ENCODE results near the gene SHROOM2.

DNA sequence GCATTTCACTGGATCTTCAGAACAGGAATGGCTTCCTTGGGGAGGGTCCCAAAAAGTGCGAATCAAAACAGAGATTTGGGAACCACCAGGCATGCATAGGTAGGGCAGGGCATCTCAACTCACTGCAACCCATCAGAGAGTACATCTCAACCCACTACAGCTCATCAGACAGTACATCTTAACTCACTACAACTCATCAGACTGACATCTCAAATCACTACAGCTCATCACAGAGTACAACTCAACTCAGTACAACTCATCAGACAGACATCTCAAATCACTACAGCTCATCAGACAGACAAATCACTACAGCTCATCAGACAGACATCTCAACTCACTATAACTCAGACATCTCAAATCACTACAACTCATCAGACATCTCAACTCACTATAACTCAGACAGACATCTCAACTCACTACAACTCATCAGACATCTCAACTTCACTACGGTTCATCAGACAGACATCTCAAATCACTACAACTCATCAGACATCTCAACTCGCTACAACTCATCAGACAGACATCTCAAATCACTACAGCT is 133.5 kb downstream of the SHROOM2 start:
- TF ChIP-seq RARB (CRISPR knock-in tag; IDR thresholded peaks at IDR 0.05) (no peak), ZNF565 (CRISPR knock-in tag; conservative IDR thresholded peaks at IDR 0.05; ENCODE audit: low read depth) (no peak), ZC3H10 (CRISPR knock-in tag; IDR thresholded peaks at IDR 0.05) (no peak), ZNF70 (CRISPR knock-in tag; IDR thresholded peaks at IDR 0.05) (no peak), TOX (CRISPR knock-in tag; IDR thresholded peaks at IDR 0.05; ENCODE audit: borderline replicate concordance) (no peak), SNAI2 (CRISPR knock-in tag; IDR thresholded peaks at IDR 0.05) (no peak), GLIS3 (CRISPR knock-in tag; IDR thresholded peaks at IDR 0.05) (no peak), BACH2 (CRISPR knock-in tag; IDR thresholded peaks at IDR 0.05; ENCODE audit: borderline replicate concordance) (no peak), ESRRG (CRISPR knock-in tag; IDR thresholded peaks at IDR 0.05) (no peak)
- TF ChIP-seq, protein P1, sequence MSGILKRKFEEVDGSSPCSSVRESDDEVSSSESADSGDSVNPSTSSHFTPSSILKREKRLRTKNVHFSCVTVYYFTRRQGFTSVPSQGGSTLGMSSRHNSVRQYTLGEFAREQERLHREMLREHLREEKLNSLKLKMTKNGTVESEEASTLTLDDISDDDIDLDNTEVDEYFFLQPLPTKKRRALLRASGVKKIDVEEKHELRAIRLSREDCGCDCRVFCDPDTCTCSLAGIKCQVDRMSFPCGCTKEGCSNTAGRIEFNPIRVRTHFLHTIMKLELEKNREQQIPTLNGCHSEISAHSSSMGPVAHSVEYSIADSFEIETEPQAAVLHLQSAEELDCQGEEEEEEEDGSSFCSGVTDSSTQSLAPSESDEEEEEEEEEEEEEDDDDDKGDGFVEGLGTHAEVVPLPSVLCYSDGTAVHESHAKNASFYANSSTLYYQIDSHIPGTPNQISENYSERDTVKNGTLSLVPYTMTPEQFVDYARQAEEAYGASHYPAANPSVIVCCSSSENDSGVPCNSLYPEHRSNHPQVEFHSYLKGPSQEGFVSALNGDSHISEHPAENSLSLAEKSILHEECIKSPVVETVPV (CRISPR knock-in tag; IDR thresholded peaks at IDR 0.05): no peak
- TF ChIP-seq, protein P2, sequence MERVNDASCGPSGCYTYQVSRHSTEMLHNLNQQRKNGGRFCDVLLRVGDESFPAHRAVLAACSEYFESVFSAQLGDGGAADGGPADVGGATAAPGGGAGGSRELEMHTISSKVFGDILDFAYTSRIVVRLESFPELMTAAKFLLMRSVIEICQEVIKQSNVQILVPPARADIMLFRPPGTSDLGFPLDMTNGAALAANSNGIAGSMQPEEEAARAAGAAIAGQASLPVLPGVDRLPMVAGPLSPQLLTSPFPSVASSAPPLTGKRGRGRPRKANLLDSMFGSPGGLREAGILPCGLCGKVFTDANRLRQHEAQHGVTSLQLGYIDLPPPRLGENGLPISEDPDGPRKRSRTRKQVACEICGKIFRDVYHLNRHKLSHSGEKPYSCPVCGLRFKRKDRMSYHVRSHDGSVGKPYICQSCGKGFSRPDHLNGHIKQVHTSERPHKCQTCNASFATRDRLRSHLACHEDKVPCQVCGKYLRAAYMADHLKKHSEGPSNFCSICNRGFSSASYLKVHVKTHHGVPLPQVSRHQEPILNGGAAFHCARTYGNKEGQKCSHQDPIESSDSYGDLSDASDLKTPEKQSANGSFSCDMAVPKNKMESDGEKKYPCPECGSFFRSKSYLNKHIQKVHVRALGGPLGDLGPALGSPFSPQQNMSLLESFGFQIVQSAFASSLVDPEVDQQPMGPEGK (CRISPR knock-in tag; IDR thresholded peaks at IDR 0.05; ENCODE audit: borderline replicate concordance): no peak
- TF ChIP-seq, protein P3, sequence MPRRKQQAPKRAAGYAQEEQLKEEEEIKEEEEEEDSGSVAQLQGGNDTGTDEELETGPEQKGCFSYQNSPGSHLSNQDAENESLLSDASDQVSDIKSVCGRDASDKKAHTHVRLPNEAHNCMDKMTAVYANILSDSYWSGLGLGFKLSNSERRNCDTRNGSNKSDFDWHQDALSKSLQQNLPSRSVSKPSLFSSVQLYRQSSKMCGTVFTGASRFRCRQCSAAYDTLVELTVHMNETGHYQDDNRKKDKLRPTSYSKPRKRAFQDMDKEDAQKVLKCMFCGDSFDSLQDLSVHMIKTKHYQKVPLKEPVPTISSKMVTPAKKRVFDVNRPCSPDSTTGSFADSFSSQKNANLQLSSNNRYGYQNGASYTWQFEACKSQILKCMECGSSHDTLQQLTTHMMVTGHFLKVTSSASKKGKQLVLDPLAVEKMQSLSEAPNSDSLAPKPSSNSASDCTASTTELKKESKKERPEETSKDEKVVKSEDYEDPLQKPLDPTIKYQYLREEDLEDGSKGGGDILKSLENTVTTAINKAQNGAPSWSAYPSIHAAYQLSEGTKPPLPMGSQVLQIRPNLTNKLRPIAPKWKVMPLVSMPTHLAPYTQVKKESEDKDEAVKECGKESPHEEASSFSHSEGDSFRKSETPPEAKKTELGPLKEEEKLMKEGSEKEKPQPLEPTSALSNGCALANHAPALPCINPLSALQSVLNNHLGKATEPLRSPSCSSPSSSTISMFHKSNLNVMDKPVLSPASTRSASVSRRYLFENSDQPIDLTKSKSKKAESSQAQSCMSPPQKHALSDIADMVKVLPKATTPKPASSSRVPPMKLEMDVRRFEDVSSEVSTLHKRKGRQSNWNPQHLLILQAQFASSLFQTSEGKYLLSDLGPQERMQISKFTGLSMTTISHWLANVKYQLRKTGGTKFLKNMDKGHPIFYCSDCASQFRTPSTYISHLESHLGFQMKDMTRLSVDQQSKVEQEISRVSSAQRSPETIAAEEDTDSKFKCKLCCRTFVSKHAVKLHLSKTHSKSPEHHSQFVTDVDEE (CRISPR knock-in tag; IDR thresholded peaks at IDR 0.05): no peak
- TF ChIP-seq, protein P4, sequence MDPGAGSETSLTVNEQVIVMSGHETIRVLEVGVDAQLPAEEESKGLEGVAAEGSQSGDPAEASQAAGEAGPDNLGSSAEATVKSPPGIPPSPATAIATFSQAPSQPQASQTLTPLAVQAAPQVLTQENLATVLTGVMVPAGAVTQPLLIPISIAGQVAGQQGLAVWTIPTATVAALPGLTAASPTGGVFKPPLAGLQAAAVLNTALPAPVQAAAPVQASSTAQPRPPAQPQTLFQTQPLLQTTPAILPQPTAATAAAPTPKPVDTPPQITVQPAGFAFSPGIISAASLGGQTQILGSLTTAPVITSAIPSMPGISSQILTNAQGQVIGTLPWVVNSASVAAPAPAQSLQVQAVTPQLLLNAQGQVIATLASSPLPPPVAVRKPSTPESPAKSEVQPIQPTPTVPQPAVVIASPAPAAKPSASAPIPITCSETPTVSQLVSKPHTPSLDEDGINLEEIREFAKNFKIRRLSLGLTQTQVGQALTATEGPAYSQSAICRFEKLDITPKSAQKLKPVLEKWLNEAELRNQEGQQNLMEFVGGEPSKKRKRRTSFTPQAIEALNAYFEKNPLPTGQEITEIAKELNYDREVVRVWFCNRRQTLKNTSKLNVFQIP (CRISPR knock-in tag; IDR thresholded peaks at IDR 0.05; ENCODE audit: borderline replicate concordance, low read depth): no peak

Measured in SK-N-SH treated with all-trans-retinoic acid at 6 μM for 48 hours (cell line).